Fibroblast of the aortic adventitia (primary cell): ENCODE measurements around the gene DDX51. TPM values are rescaled to one million over a fixed set of nuclear protein-coding genes. Genes with fewer than 3 reads are reported as not detected.

Source experiments
- DNase-seq: peaks from one replicate; pipeline ENCODE4 v3.0.0-alpha.2; 2010; ENCODE audit warnings: low read depth
- H3K4me3 ChIP-seq: 2 replicates; pipeline ENCODE4 v1.5.1; 2011; ENCODE audit warnings: low read depth, mild to moderate bottlenecking, control low read depth, low read length, moderate library complexity
- total RNA-seq: library from RNA; depleted of rRNA; stranded (reverse); fragments of >200 nt; gene quantifications from 2 replicates; pipeline ENCODE4 v1.2.3, GENCODE V29; 2012; ENCODE audit warnings: low replicate concordance
- TF ChIP-seq, protein P1 (sequence below): IDR thresholded peaks from 2 replicates; pipeline ENCODE4 v1.5.1; 2011; ENCODE audit warnings: mild to moderate bottlenecking, low read length, control low read depth, inconsistent platforms; ENCODE audit not compliant: insufficient read depth

DDX51 gene
- total RNA-seq, 1 donor = 9.4 TPM

DNA sequence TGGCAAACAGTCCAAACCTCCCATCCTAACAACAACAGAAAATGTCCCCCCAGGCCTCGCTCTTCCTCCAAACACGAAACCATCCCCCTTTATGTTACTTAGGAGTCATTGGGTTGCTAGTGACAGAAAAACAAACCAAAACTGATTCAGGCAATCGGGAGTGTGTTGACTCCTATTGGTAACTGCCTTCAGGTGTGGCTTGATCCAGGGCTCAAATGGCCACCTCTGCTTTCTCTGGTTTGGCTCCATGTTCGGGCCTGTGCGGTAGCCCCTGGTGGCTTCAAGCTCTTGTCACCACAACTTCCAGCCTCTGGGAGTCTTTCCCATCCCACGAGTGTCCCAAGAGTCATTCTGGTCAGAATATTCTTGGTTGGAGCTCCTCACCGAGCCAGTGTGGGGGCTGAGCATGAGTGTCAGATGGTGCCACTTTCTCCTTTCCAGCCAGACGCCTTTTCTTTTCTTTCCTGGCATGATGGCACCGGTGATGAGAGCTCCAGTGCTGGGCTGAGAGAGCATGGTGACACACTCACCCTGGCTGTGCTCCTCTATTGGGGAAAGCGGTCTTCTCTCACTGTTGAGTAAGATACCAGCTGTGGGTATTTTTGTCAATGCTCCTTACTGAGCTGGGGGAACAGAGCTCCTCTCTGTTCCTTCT is 38.7 kb upstream of the DDX51 start:
- TF ChIP-seq, protein P1, sequence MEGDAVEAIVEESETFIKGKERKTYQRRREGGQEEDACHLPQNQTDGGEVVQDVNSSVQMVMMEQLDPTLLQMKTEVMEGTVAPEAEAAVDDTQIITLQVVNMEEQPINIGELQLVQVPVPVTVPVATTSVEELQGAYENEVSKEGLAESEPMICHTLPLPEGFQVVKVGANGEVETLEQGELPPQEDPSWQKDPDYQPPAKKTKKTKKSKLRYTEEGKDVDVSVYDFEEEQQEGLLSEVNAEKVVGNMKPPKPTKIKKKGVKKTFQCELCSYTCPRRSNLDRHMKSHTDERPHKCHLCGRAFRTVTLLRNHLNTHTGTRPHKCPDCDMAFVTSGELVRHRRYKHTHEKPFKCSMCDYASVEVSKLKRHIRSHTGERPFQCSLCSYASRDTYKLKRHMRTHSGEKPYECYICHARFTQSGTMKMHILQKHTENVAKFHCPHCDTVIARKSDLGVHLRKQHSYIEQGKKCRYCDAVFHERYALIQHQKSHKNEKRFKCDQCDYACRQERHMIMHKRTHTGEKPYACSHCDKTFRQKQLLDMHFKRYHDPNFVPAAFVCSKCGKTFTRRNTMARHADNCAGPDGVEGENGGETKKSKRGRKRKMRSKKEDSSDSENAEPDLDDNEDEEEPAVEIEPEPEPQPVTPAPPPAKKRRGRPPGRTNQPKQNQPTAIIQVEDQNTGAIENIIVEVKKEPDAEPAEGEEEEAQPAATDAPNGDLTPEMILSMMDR = no peak
- no peak for DNase-seq
- no peak overlapping the region for H3K4me3 ChIP-seq

DNA sequence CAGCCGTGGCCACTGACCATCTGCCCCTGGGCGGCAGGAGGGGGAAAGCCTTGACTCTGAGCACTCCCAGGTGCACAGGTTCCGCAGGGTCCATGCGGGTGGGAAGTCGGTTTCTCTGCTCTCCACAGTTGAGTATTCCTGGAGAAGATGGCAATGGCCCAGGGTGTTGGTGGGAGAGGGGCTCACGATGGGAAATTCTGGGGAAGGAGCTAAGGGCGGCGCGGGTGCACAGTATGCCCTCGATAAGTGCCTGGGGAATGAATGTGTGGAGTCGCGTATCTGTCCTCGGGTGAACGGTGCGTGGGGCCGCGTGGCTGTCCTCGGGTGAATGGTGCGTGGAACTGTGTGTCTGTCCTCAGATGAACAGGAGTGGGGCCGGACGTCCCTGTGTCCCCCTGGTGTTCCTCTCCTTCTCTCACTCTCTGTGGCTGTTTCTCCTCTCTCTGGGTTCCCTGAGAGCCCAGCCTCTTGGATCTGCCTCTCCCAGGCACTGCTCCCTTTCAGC is 38.1 kb upstream of the DDX51 start:
- DNase-seq = no peak
- TF ChIP-seq, protein P1 = no peak
- H3K4me3 ChIP-seq = no peak overlapping the region

DNA sequence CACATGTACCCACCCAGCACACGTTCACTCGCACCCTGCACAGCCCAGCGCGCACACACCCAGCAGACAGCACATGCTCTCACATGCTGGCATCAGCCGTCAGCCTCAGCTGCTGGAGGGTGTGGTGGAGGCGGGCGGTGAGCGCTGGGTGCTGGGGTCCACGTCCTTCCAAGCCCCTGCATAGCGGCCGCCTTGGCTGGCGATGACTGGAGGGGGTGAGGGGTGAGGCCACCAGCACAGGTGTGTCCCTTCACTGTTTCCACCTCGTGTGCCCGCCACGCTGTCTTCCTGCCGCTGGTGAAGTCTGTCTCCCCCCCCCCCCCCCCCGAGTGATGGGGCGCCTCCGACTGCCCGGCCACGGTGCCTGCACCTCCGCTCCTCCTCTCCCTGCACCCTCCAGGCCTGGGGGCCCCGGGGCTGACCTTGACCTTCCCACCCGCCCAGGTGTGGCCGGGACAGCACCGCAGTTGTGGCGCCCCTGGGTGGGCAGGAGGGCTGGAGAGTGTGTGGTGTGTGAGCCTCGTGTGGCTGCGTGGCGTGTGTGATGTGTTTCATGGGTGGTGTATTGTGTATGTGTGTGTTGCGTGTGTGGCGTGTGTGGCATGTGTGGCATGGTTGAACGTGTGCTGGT is 37.6 kb upstream of the DDX51 start:
- TF ChIP-seq, protein P1 = no peak
- no peak for DNase-seq
- no peak overlapping the region for H3K4me3 ChIP-seq

DNA sequence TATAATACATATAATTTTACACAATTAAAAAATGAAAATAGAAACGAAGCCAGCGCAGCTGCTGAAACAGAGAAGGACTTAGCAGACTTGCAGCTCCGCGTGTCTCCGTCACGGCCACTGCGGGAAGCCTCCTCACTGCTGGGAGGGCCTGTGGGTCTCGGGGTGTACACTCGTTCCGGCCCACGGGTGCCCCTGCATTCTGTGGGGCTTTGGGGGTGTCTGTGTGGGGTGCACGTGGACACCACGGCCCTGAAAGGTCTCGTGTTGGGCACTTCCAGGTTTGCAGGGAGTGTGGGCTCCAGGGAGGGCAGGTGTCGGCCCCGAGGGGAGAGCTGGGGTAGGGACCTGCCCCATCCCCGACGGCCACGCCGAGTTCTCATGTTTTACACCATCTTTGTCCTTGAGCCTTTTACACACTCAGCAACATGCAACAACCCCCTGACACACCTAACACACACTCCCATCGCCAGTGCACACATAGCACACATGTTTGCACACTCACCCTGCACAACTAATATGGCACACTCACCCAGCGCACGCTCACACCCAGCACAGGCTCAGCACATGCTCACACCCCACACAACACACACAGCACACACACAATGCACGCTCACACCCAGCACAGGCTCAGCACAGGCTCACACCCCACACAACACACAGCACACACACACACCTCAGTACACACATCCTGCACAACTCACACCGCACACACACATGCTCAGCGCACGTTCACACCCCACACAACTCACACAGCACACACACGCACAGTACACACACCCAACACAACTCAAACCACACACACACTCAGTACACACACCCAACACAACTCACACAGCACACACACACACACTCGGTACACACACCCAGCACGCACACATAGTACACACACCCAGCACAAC is 36.8 kb upstream of the DDX51 start:
- DNase-seq = no peak
- TF ChIP-seq, protein P1 = no peak
- no peak overlapping the region for H3K4me3 ChIP-seq

DNA sequence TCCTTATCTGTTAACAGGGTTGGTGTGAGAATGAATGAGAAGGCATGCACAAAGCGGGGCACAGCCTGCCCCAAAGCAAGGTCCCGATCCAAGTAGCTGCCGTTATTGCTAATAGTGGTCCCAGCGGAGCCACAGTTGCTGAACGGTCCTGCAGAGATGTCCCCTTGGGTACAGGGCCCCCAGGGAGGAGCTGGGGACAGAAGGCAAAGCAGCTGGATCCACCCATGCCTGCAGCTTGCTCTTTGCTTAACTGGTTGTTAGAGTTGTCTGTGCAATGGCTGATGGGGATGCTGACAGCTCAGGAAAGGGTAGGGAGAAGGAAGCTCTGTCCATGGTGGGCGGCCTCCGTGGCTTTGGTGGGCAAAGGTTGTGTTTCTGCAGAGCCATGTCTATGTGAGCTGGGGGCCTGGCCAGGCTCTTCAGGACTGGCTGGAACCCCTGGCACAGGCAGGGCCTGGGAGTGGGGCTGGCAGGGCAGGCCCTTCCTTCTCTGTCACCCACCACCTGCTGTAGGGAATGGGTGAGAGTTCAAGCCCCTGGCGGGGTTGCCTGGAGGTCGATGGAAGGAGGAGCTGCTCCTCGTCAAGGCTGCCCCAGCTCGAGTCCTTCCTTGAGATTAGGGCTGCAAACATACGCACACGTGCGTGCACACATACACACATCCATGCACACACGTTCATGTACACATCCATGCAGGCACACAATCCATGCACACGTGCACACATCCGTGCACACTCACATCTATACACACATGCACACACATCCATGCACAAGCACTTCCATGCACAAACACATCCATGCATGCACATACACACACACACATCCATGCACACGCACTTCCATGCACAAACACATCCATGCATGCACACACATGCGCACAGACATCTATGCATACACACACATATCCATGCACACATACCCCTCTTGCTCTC is 35.6 kb upstream of the DDX51 start:
- TF ChIP-seq, protein P1 = no peak
- H3K4me3 ChIP-seq = no peak overlapping the region
- no peak for DNase-seq

DNA sequence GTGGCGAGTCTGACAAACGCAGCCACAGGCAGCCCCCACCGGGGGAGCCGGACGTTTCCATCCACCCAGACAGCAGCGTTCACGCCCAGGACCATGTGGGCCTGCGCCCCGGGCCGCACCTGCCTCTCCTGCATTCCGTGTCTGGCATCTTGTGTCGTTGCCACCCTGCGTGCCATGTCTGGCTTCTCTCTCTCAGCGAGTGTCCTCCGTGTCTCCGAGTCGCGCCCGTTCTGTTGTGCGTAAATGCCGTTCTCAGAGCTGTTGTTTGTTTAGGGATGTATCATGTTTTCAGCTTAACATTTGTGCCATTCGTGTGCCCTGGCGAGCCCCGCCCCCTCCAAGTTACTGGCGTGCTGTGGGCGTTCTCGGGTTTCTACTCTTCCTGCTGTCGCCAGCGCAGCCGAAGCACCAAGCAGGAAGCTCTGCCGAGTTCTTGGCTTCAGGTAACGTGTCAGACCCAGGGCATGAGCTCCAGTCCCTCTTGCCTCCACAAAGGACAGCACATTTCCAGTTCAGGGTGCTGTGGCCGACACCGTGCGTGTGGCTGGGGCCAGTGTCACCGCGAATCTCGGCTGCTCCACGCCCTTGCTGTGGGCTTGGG is 34.8 kb upstream of the DDX51 start:
- H3K4me3 ChIP-seq = no peak overlapping the region
- DNase-seq = no peak
- TF ChIP-seq, protein P1 = no peak
